K562 (cell line): ENCODE measurements around the gene SLC23A2.

Experiments used
- BRD4 ChIP-seq: fragments of 200-600 bp; sonication (generic); IDR thresholded peaks from 2 replicates; pipeline ENCODE4 v1.6.1; 2017; ENCODE audit warnings: inconsistent platforms
- CBX5 ChIP-seq: IDR thresholded peaks from 2 replicates; pipeline ENCODE4 v1.6.1; 2014; ENCODE audit warnings: low read depth, borderline replicate concordance
- EP300 ChIP-seq: IDR thresholded peaks from 2 replicates; pipeline ENCODE4 v1.6.1; 2012; ENCODE audit warnings: low read length, improper control_type of control experiment
- HNRNPH1 ChIP-seq: fragments of 200-400 bp; formaldehyde crosslinking; optimal IDR thresholded peaks from 2 replicates; pipeline ENCODE3; 2017; ENCODE audit warnings: low read depth, mild to moderate bottlenecking, low read length, moderate library complexity
- PHF20 ChIP-seq: fragments of 450-650 bp; IDR thresholded peaks from 2 replicates; pipeline ENCODE4 v1.6.1; 2018; ENCODE audit not compliant: partially characterized antibody
- POLR2G ChIP-seq: fragments of 200-400 bp; formaldehyde crosslinking; IDR thresholded peaks from 2 replicates; pipeline ENCODE4 v1.6.1; 2017; ENCODE audit warnings: low read depth, mild to moderate bottlenecking, antibody characterized with exemption, low read length, moderate library complexity
- SMARCA5 ChIP-seq: fragments of 450-650 bp; IDR thresholded peaks from 2 replicates; pipeline ENCODE4 v1.6.1; 2016
- YY1 ChIP-seq, 3 experiments: IDR thresholded peaks; 2 replicates each; pipeline ENCODE4 v1.6.1; 2011; ENCODE audit warnings: low read length in 2 of 3, mild to moderate bottlenecking in 2 of 3, moderate library complexity in 2 of 3, borderline replicate concordance in 1 of 3, control low read depth in 1 of 3, low read depth in 1 of 3; ENCODE audit not compliant: insufficient read depth in 3 of 3, insufficient replicate concordance in 2 of 3, control insufficient read depth in 1 of 3, insufficient read length in 1 of 3; ENCODE audit errors: extremely low read depth in 1 of 3

DNA sequence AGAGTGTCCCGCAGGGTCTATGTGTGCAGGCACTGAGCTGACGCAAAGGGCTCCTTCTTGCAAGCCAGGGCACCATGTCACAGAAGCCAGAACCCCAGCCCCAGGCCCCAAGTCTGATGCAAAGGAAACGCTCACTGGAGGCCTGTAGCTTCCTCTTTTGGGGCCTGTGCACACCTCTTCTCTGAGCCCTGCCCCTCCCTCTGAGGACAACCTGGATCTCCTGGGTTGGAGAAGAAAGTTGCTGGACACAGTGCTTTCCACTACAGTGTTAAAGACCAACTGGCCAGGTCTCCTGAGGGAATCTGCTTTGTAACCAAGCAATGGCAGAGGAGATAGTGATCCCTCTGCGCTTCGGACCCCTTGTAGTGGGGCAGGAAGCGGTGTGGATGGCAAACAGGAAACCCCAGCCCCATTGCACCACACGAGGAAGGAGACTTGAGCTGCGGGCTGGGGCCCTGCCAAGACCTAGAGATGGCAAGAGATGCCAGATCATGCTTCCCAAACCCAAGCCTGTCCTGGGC is 189.6 kb downstream of the SLC23A2 start:
- TF ChIP-seq SMARCA5 (no peak), EP300 (no peak), POLR2G (no peak), CBX5 (no peak), BRD4 (no peak), PHF20 (no peak), YY1 (IDR thresholded peaks at IDR 0.05; ENCODE audit: borderline replicate concordance in 1 of 3, control insufficient read depth in 1 of 3, extremely low read depth in 1 of 3, insufficient read depth in 3 of 3, insufficient read length in 1 of 3, insufficient replicate concordance in 2 of 3, low read depth in 1 of 3, low read length in 2 of 3) (no peak), HNRNPH1 (no peak)
